B cell (primary cell): ENCODE results near the gene SELENOS. TPM values are rescaled to one million over a fixed set of nuclear protein-coding genes. Genes with fewer than 3 reads are reported as not detected.

Experiments used
- ATAC-seq: fragments of 200-7000 bp; cut with Tn5 transposase; one replicate; pipeline ENCODE4 v1.10.0; 2021; ENCODE audit warnings: low read depth, mild to moderate bottlenecking, moderate number of reproducible peaks, moderate library complexity
- CTCF ChIA-PET: fragments of 350-600 bp; sonication (Branson Sonifier 250); formaldehyde crosslinking; loops from one replicate; lab custom pipeline; 2021; ENCODE audit warnings: antibody characterized with exemption, inconsistent platforms; lab: Charles Lee
- POLR2A ChIA-PET: fragments of 350-600 bp; sonication (Branson Sonifier 250); formaldehyde crosslinking; loops from one replicate; lab custom pipeline; 2021; ENCODE audit warnings: antibody characterized with exemption; lab: Charles Lee
- DNase-seq: peaks from one replicate; pipeline ENCODE4 v3.0.0; 2013
- H2AFZ ChIP-seq: 2 replicates; pipeline ENCODE4 v1.6.1; 2012; ENCODE audit warnings: mild to moderate bottlenecking, low read depth, low read length; ENCODE audit not compliant: insufficient read depth, poor library complexity, severe bottlenecking
- H3K27ac ChIP-seq, 2 donors: 1 replicate in 1 of 2; 2 replicates in 1 of 2; pipeline ENCODE4 v1.5.1; 2012 to 2013; ENCODE audit warnings: low read length in 2 of 2, mild to moderate bottlenecking in 2 of 2, moderate library complexity in 1 of 2
- H3K27me3 ChIP-seq, 4 experiments: fragments of 200-600 bp in 1 of 4; sonication (generic) in 1 of 4; replicated peaks in 1 of 4; 1 replicate in 2 of 4; 2 replicates in 2 of 4; pipeline versions ENCODE4 v1.6.1 to v1.7.0; 2013 to 2016; ENCODE audit warnings: low read length in 3 of 4, mild to moderate bottlenecking in 2 of 4, mixed read lengths in 1 of 4, moderate library complexity in 1 of 4; ENCODE audit not compliant: insufficient read depth in 4 of 4, control insufficient read depth in 3 of 4; ENCODE audit errors: control extremely low read depth in 1 of 4
- H3K36me3 ChIP-seq, 2 experiments: replicated peaks in 1 of 2; 1 replicate in 1 of 2; 2 replicates in 1 of 2; pipeline versions ENCODE4 v1.6.1 to v1.7.1; 2013; ENCODE audit warnings: low read length in 1 of 2; ENCODE audit not compliant: insufficient read depth in 2 of 2, control insufficient read depth in 1 of 2; ENCODE audit errors: control extremely low read depth in 1 of 2, extremely low read depth in 1 of 2
- H3K4me1 ChIP-seq, 2 donors: fragments of 200-600 bp in 1 of 2; sonication (generic) in 1 of 2; 1 replicate in 1 of 2; 2 replicates in 1 of 2; pipeline versions ENCODE4 v1.5.1 to v1.6.1; 2013 to 2017; ENCODE audit warnings: low read length in 2 of 2; ENCODE audit not compliant: control insufficient read depth in 2 of 2, insufficient read depth in 2 of 2
- H3K4me2 ChIP-seq: replicated peaks from 2 replicates; pipeline ENCODE3; 2012; ENCODE audit warnings: mild to moderate bottlenecking, low read depth, low read length; ENCODE audit not compliant: poor library complexity, severe bottlenecking
- H3K4me3 ChIP-seq, 5 experiments: fragments of 200-600 bp in 1 of 5; sonication (generic) in 1 of 5; 1 replicate in 3 of 5; 2 replicates in 2 of 5; pipeline versions ENCODE4 v1.5.1 to v1.7.0; 2011 to 2016; ENCODE audit warnings: low read length in 4 of 5, mild to moderate bottlenecking in 4 of 5, low read depth in 2 of 5, control low read depth in 1 of 5, moderate library complexity in 1 of 5; ENCODE audit not compliant: insufficient read depth in 1 of 5; ENCODE audit errors: control extremely low read depth in 1 of 5, extremely low read depth in 1 of 5
- H3K79me2 ChIP-seq: fragments of 200-600 bp; sonication (generic); one replicate; pipeline ENCODE4 v1.6.0; 2016; ENCODE audit warnings: low read length; ENCODE audit not compliant: control insufficient read depth, insufficient read depth
- H3K9ac ChIP-seq: fragments of 200-600 bp; sonication (generic); 2 replicates; pipeline ENCODE4 v1.6.1; 2017; ENCODE audit warnings: mild to moderate bottlenecking, low read length, moderate library complexity
- H3K9me3 ChIP-seq, 3 donors: one replicate each; pipeline versions ENCODE4 v1.6.1 to v1.7.1; 2013; ENCODE audit warnings: low read length in 2 of 3; ENCODE audit not compliant: control insufficient read depth in 2 of 3, insufficient read depth in 1 of 3; ENCODE audit errors: control extremely low read depth in 1 of 3
- H4K20me1 ChIP-seq: 2 replicates; pipeline ENCODE4 v1.6.0; 2012; ENCODE audit warnings: mild to moderate bottlenecking, low read length; ENCODE audit not compliant: insufficient read depth, control insufficient read depth, poor library complexity, severe bottlenecking
- H3K27ac Mint-ChIP-seq: one replicate; pipeline ENCODE4 v1.8.0; 2021; ENCODE audit warnings: mixed read lengths
- H3K27me3 Mint-ChIP-seq: one replicate; pipeline ENCODE4 v1.8.0; 2021; ENCODE audit warnings: mixed read lengths
- H3K4me1 Mint-ChIP-seq: one replicate; pipeline ENCODE4 v1.8.0; 2021; ENCODE audit warnings: mixed read lengths
- H3K4me3 Mint-ChIP-seq: one replicate; pipeline ENCODE4 v1.8.0; 2021; ENCODE audit warnings: mixed read lengths
- H3K9me3 Mint-ChIP-seq: one replicate; pipeline ENCODE4 v1.8.0; 2022; ENCODE audit warnings: mixed read lengths; ENCODE audit not compliant: insufficient read depth
- CTCF ChIP-seq: fragments of 200-600 bp; IDR thresholded peaks from one replicate; pipeline ENCODE4 v1.8.0; 2022; ENCODE audit warnings: antibody characterized with exemption, mild to moderate bottlenecking
- EZH2 ChIP-seq: IDR thresholded peaks from 2 replicates; pipeline ENCODE4 v1.6.1; 2012; ENCODE audit warnings: borderline replicate concordance, low read depth, mild to moderate bottlenecking, moderate library complexity, low read length; ENCODE audit not compliant: insufficient read depth, poor library complexity, severe bottlenecking
- WGBS: methylation state at CpG from one replicate; pipeline ENCODE4 v1.1.5; 2013; ENCODE audit warnings: missing lambda C conversion rate; ENCODE audit not compliant: insufficient coverage; 5-methylcytosine and 5-hydroxymethylcytosine counted together
- intact Hi-C: fragments of 100-400 bp; cut with micrococcal nuclease; formaldehyde crosslinking; loops from one replicate; pipeline ENCODE4 v1.10.0; 2022
- polyA plus RNA-seq: library from polyadenylated mRNA; depleted of rRNA; stranded (reverse); fragments of >200 nt; gene quantifications from 2 replicates; pipeline ENCODE4 v1.2.3, GENCODE V29; 2012
- total RNA-seq, 2 donors: library from RNA; stranded (reverse); fragments of 120-200 nt in 1 of 2; gene quantifications; 1 replicate in 1 of 2; 2 replicates in 1 of 2; pipeline versions ENCODE4 v1.2.3 to v1.2.4, GENCODE V29; 2013 to 2022

Gene SELENOS
- total and polyA plus RNA-seq, 2 donors (not counting 1 experiment from before 2014, with no cell fraction given), result 14.2 to 26.8 TPM

- Histone ChIP-seq H3K9ac (no peak overlapping the region), H3K4me3 (no peak overlapping the region), H4K20me1 (no peaks in the 10 kb centered on the region), H3K9me3 (no peaks in the 10 kb centered on the region), H3K4me1 (no peaks in the 10 kb centered on the region), H3K4me2 (no peak overlapping the region), H3K79me2 (no peaks in the 10 kb centered on the region), H3K27ac (no peak overlapping the region), H2AFZ (no peak overlapping the region), H3K36me3 (no peaks in the 10 kb centered on the region), H3K27me3 (no peaks in the 10 kb centered on the region)
- ChIA-PET POLR2A (no interaction called here), CTCF (interaction anchor here (2.2 kb wide), 1 partner anchor 332 kb away, joined by 5 read pairs; no protein-coding TSS in a partner anchor)
- Mint-ChIP-seq H3K4me3 (no peak overlapping the region), H3K4me1 (no peaks in the 10 kb centered on the region), H3K27me3 (peaks cover 1% of the 10 kb centered on the region), H3K27ac (no peak overlapping the region), H3K9me3 (no peaks in the 10 kb centered on the region)
- TF ChIP-seq CTCF, result no peak
- no peak for TF ChIP-seq EZH2
- 83% methylated on average over 18 of the region's 20 CpGs for WGBS
- ATAC-seq, result no peak
- no peak for DNase-seq
- intact Hi-C loops, result no loop called here
These were observed 31.5 kb upstream of the SELENOS start for GRCh38 chr15:101308604-101309435.

- POLR2A ChIA-PET, result no interaction called here
- H3K9ac ChIP-seq, result no peak overlapping the region
- no peaks in the 10 kb centered on the region for H4K20me1 ChIP-seq
- Mint-ChIP-seq H3K4me1 (no peaks in the 10 kb centered on the region), H3K9me3 (no peaks in the 10 kb centered on the region), H3K4me3 (no peak overlapping the region), H3K27ac (no peak overlapping the region), H3K27me3 (no peaks in the 10 kb centered on the region)
- no peak overlapping the region for H3K4me3 ChIP-seq
- intact Hi-C loops, result no loop called here
- 91% methylated on average over 11 of the region's 16 CpGs for WGBS
- H3K4me2 ChIP-seq, result no peak overlapping the region
- no peaks in the 10 kb centered on the region for H3K79me2 ChIP-seq
- no peaks in the 10 kb centered on the region for H3K36me3 ChIP-seq
- H2AFZ ChIP-seq, result no peak overlapping the region
- H3K4me1 ChIP-seq, result no peaks in the 10 kb centered on the region
- H3K27ac ChIP-seq, result no peak overlapping the region
- CTCF ChIA-PET, result interaction anchor here (2.2 kb wide), 1 partner anchor 333 kb away, joined by 5 read pairs; no protein-coding TSS in a partner anchor
- DNase-seq (no peak), ATAC-seq (no peak)
- TF ChIP-seq EZH2, result no peak
- no peak for TF ChIP-seq CTCF
- no peaks in the 10 kb centered on the region for H3K27me3 ChIP-seq
- no peaks in the 10 kb centered on the region for H3K9me3 ChIP-seq
These were observed 30.8 kb upstream of the SELENOS start for GRCh38 chr15:101307897-101308603.
